A549 (cell line): ENCODE measurements around the gene ZBTB20.

Experiments used
- POLR2A ChIP-seq: IDR thresholded peaks from 2 replicates; pipeline ENCODE4 v1.6.1; 2012; ENCODE audit warnings: mild to moderate bottlenecking, low read length
- POLR2AphosphoS2 ChIP-seq: conservative IDR thresholded peaks from 2 replicates; pipeline ENCODE4 v1.6.1; 2012; ENCODE audit warnings: low read length, improper control_type of control experiment, inconsistent platforms
- RAD21 ChIP-seq, 2 experiments: fragments of >200 bp in 1 of 2; sonication (Bioruptor Twin) in 1 of 2; formaldehyde crosslinking in 1 of 2; IDR thresholded peaks in 1 of 2; conservative IDR thresholded peaks in 1 of 2; 2 replicates in 1 of 2; 3 replicates in 1 of 2; pipeline ENCODE4 v1.6.1; 2012 to 2018; ENCODE audit warnings: inconsistent platforms in 1 of 2
- RNF2 ChIP-seq: fragments of 200-600 bp; sonication (generic); IDR thresholded peaks from 2 replicates; pipeline ENCODE4 v1.6.1; 2016; ENCODE audit warnings: low read depth, mild to moderate bottlenecking, antibody characterized with exemption, moderate library complexity, borderline replicate concordance

DNA sequence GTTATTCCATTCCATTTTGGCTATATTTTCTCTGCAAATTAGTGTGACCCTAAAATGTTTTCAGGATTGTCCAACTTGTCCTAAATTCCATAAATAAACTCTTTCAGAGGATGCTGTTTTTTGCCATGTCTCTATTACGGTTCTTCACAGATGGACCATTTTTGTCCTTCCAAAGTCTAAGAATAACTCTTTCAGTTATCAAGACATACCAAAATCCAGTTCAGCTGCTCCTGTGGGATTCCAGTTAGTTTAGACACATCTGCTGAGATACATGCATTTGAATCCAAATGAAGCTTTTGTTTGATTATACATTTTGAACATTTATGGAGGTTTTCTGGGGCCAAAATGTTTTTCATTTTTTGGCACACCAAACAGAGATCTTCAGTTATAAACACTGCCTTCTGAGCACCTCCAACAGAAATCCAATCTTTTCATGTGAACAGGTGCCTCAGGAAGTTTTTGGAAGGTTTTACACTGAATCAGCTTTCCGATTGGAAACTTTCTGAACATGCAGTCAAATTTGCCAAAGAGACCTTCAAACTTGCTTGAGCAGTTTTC is 772.6 kb downstream of the ZBTB20 start:
- TF ChIP-seq RAD21 (conservative IDR thresholded peaks at IDR 0.05 in 1 of 2, IDR thresholded peaks at IDR 0.05 in 1 of 2) = no peak
- TF ChIP-seq POLR2A = no peak
- TF ChIP-seq POLR2AphosphoS2 = no peak
- TF ChIP-seq RNF2 = no peak
